Effector memory CD8-positive, alpha-beta T cell (primary cell): ENCODE data around the gene ZNF335.

Source experiments
- ATAC-seq: fragments of 150-1000 bp; cut with Tn5 transposase; replicated peaks from 2 replicates; pipeline ENCODE4 v1.10.0; 2021; ENCODE audit warnings: mild to moderate bottlenecking, moderate library complexity
- DNase-seq, 3 experiments: peaks; one replicate each; pipeline ENCODE4 v3.0.0; 2021
- H3K27ac Mint-ChIP-seq, 2 donors: one replicate each; pipeline ENCODE4 v1.8.0; 2022; ENCODE audit warnings: mild to moderate bottlenecking in 2 of 2, mixed read lengths in 2 of 2, moderate library complexity in 2 of 2
- H3K27me3 Mint-ChIP-seq, 2 donors: one replicate each; pipeline ENCODE4 v1.8.0; 2022; ENCODE audit warnings: mixed read lengths in 2 of 2
- H3K36me3 Mint-ChIP-seq: one replicate; pipeline ENCODE4 v1.8.0; 2022; ENCODE audit warnings: mild to moderate bottlenecking, moderate library complexity, mixed read lengths; ENCODE audit not compliant: insufficient read depth
- H3K4me1 Mint-ChIP-seq, 2 donors: one replicate each; pipeline ENCODE4 v1.8.0; 2022; ENCODE audit warnings: low read depth in 2 of 2, mixed read lengths in 2 of 2
- H3K4me3 Mint-ChIP-seq, 2 donors: one replicate each; pipeline ENCODE4 v1.8.0; 2022; ENCODE audit warnings: mild to moderate bottlenecking in 2 of 2, mixed read lengths in 2 of 2, moderate library complexity in 2 of 2
- H3K9me3 Mint-ChIP-seq, 2 donors: one replicate each; pipeline ENCODE4 v1.8.0; 2022; ENCODE audit warnings: mixed read lengths in 2 of 2

ZNF335 gene

DNA sequence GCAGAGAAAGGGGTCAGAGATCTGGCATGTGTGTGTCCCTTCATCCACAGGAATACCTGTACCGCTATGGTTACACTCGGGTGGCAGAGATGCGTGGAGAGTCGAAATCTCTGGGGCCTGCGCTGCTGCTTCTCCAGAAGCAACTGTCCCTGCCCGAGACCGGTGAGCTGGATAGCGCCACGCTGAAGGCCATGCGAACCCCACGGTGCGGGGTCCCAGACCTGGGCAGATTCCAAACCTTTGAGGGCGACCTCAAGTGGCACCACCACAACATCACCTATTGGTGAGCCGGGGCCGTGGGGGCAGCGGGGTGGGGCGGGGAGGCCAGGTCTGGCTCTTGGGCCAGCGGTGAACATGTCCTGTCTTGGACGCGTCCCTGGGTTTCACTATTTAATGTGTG is 37.8 kb upstream of the ZNF335 start:
- H3K27ac Mint-ChIP-seq = no peak overlapping the region
- ATAC-seq (no peak), DNase-seq (no peak)
- H3K4me1 Mint-ChIP-seq = peaks cover 64 to 71% of the 10 kb centered on the region in 2 donors
- H3K27me3 Mint-ChIP-seq = peaks cover 51 to 72% of the 10 kb centered on the region in 2 donors
- H3K36me3 Mint-ChIP-seq = peaks cover 16% of the 10 kb centered on the region
- no peaks in the 10 kb centered on the region for H3K9me3 Mint-ChIP-seq
- peak overlapping the region in 1 of 2 donors; percentile 14 for H3K4me3 Mint-ChIP-seq

DNA sequence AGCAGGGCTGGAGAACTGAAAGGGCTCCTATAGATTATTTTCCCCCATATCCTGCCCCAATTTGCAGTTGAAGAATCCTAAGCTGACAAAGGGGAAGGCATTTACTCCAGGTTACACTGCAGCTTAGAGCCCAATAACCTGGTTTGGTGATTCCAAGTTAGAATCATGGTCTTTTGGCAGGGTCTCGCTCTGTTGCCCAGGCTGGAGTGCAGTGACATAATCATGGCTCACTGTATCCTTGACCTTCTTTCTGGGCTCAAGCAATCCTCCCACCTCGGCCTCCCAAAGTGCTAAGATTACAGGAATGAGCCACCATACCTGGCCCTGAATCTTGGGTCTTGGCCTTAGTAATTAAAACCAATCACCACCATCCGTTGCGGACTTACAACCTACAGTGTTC is 35.7 kb upstream of the ZNF335 start:
- Mint-ChIP-seq H3K9me3 (no peaks in the 10 kb centered on the region), H3K4me3 (no peak overlapping the region), H3K27ac (peak overlapping the region; percentile 10 to 79), H3K27me3 (peaks cover 39 to 50% of the 10 kb centered on the region in 2 donors), H3K36me3 (peaks cover 9% of the 10 kb centered on the region), H3K4me1 (peaks cover 67 to 69% of the 10 kb centered on the region in 2 donors)
- DNase-seq (no peak), ATAC-seq (no peak)

DNA sequence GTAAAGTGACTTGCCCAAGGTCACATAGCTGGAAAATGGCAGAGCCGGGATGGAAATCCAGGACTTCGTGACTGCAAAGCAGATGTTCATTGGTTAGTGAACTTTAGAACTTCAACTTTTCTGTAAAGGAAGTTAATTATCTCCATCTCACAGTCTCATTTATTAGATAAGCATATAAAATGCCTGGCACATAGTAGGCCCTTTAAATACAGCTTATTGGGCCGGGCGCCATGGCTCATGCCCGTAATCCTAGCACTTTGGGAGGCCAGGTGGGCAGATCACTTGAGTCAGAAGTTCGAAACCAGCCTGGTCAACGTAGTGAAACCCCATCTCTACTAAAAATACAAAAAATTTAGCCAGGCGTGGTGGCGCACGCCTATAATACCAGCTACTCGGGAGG is 35.0 kb upstream of the ZNF335 start:
- DNase-seq = no peak
- peaks cover 63 to 69% of the 10 kb centered on the region in 2 donors for H3K4me1 Mint-ChIP-seq
- peaks cover 32 to 43% of the 10 kb centered on the region in 2 donors for H3K27me3 Mint-ChIP-seq
- H3K4me3 Mint-ChIP-seq = no peak overlapping the region
- H3K9me3 Mint-ChIP-seq = no peaks in the 10 kb centered on the region
- no peak for ATAC-seq
- H3K27ac Mint-ChIP-seq = no peak overlapping the region
- peaks cover 9% of the 10 kb centered on the region for H3K36me3 Mint-ChIP-seq

DNA sequence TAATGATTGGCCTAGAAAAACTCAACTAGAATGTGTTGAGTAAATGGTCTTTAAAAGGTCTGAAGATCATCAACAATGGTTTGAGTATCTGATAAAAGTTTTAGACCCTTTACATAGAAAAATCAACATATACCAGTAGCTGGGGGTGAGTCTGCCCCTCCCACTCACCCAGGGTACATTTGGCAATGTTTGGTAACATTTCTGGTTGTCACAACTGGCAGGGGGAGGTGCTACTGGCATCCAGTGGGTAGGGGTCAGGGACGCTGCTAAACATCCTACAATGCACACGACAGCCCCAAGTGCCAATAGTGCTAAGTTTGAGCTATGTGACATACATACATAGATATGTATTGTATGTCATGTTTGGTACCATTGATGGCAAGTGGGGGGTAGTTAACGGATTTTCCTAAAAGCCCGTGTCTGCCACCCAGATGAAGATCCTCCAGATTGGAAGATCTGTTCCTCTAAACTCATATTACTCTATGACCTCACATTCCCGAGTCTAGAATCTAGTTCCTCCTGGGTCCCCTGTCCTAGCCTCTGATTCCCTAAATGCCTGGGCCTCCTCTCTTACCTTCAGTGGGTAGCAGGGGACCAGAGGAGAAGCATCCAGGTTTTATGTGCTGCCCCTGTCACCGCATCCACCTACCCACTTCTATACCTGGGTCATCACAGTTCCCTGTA is 34.2 kb upstream of the ZNF335 start:
- DNase-seq = no peak
- no peak for ATAC-seq
- H3K36me3 Mint-ChIP-seq = peaks cover 9% of the 10 kb centered on the region
- peaks cover 24 to 35% of the 10 kb centered on the region in 2 donors for H3K27me3 Mint-ChIP-seq
- peak overlapping the region; percentile 71 to 88 for H3K27ac Mint-ChIP-seq
- no peaks in the 10 kb centered on the region for H3K9me3 Mint-ChIP-seq
- H3K4me3 Mint-ChIP-seq = peak overlapping the region; percentile 55 to 85
- H3K4me1 Mint-ChIP-seq = peaks cover 55 to 61% of the 10 kb centered on the region in 2 donors

- DNase-seq = peak; percentile 34 to 51 (median 45)
- H3K4me3 Mint-ChIP-seq = peak overlapping the region; percentile 79 to 85
- H3K9me3 Mint-ChIP-seq = no peaks in the 10 kb centered on the region
- peaks cover 50 to 56% of the 10 kb centered on the region in 2 donors for H3K4me1 Mint-ChIP-seq
- H3K27ac Mint-ChIP-seq = peak overlapping the region; percentile 78 to 88
- peak; percentile 77 for ATAC-seq
- peaks cover 12 to 23% of the 10 kb centered on the region in 2 donors for H3K27me3 Mint-ChIP-seq
- H3K36me3 Mint-ChIP-seq = peaks cover 3% of the 10 kb centered on the region
Measured at GRCh38 chr20:46004889-46005473, 33.0 kb upstream of the ZNF335 start.

DNA sequence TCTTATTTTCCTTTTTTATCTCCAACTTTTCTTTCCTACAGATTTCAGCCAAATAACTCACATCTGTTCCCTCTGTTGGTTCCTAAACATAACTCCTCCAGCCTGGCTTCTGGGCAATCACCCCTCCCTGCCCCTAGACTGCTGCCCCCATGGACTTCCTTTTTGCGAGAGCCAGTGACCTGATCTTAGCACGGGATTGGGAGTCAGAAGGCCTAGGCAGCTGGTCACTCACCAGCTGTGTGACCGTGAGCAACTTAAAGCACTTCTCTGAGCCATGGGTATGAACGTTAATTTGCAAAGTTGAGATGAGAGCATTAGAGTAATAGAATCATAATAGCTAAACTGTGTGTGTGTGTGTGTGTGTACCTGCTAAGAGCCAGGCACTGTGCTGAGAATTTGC is 32.2 kb upstream of the ZNF335 start:
- ATAC-seq (no peak), DNase-seq (no peak)
- peaks cover 6 to 19% of the 10 kb centered on the region in 2 donors for H3K27me3 Mint-ChIP-seq
- peak overlapping the region; percentile 78 to 88 for H3K27ac Mint-ChIP-seq
- H3K36me3 Mint-ChIP-seq = peaks cover 3% of the 10 kb centered on the region
- no peaks in the 10 kb centered on the region for H3K9me3 Mint-ChIP-seq
- peaks cover 45 to 51% of the 10 kb centered on the region in 2 donors for H3K4me1 Mint-ChIP-seq
- H3K4me3 Mint-ChIP-seq = peak overlapping the region; percentile 79 to 85

GRCh38 chr20:46002008-46002407 is 30.0 kb upstream of the ZNF335 start:
- no peak for DNase-seq
- no peaks in the 10 kb centered on the region for H3K36me3 Mint-ChIP-seq
- no peak overlapping the region for H3K4me3 Mint-ChIP-seq
- H3K9me3 Mint-ChIP-seq = no peaks in the 10 kb centered on the region
- H3K27ac Mint-ChIP-seq = no peak overlapping the region
- peaks cover 6 to 18% of the 10 kb centered on the region in 2 donors for H3K27me3 Mint-ChIP-seq
- H3K4me1 Mint-ChIP-seq = peaks cover 39 to 44% of the 10 kb centered on the region in 2 donors
- no peak for ATAC-seq

DNA sequence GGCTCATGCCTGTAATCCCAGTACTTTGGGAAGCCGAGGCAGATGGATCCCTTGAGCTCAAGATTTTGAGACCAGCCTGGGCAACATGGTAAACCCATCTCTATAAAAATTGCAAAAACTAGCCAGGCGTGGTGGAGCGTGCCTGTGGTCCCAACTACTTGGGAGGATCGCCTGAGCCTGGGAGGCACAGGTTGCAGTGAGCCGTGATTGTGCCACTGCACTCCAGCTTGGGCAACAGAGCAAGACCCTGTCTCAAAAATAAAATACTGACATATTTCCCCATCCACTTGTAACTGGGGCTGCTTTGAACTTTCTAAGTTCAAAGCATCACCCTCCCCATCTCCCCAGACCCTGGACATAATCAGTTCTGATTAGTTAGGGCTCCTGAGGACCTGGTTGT is 29.5 kb upstream of the ZNF335 start:
- H3K36me3 Mint-ChIP-seq = no peaks in the 10 kb centered on the region

GRCh38 chr20:46000262-46000996 is 28.4 kb upstream of the ZNF335 start:
- ATAC-seq (no peak), DNase-seq (no peak)
- H3K4me3 Mint-ChIP-seq = no peak overlapping the region
- peaks cover 6 to 22% of the 10 kb centered on the region in 2 donors for H3K27me3 Mint-ChIP-seq
- no peaks in the 10 kb centered on the region for H3K9me3 Mint-ChIP-seq
- H3K36me3 Mint-ChIP-seq = no peaks in the 10 kb centered on the region
- H3K4me1 Mint-ChIP-seq = peaks cover 30 to 37% of the 10 kb centered on the region in 2 donors
- H3K27ac Mint-ChIP-seq = no peak overlapping the region

More for the DNA sequence above, 29.5 kb upstream of the ZNF335 start:
- no peak for DNase-seq
- no peak overlapping the region for H3K4me3 Mint-ChIP-seq
- no peak overlapping the region for H3K27ac Mint-ChIP-seq
- ATAC-seq = no peak
- no peaks in the 10 kb centered on the region for H3K9me3 Mint-ChIP-seq
- peaks cover 6 to 22% of the 10 kb centered on the region in 2 donors for H3K27me3 Mint-ChIP-seq
- peaks cover 36 to 44% of the 10 kb centered on the region in 2 donors for H3K4me1 Mint-ChIP-seq

DNA sequence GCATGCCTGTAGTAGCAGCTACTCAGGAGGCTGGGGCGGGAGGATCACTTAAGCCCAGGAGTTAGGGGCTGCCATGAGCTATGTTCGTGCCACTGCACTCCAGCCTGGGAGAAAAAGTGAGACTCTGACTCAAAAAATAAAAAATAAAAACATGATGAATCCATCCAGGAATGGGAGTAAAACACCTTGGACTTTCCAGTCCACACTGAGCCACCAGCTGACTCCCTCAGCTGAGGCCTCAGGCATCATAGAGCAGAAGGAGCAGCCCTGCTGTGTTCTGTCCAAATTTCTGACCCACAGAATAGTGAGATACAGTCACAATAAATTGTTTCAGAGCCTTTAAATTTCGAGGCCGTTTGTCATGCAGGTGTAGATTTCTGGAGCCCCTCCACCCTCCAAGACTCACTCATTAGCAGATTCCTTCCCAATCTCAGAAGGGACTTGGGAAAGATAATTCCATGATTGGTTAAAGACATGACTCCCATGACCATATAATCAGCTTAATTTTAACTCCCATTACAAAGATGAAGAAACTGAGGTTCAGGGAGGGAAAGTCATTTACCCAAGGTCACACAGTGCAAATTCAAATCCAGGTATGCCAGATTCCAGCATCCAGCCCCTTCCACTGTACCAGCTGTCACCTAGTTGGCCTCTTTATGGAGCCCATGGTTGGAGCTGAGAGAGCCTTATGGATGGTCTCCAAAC is 27.7 kb upstream of the ZNF335 start:
- Mint-ChIP-seq H3K36me3 (no peaks in the 10 kb centered on the region), H3K4me1 (peaks cover 24 to 30% of the 10 kb centered on the region in 2 donors), H3K27ac (no peak overlapping the region), H3K27me3 (peaks cover 6 to 22% of the 10 kb centered on the region in 2 donors), H3K9me3 (no peaks in the 10 kb centered on the region), H3K4me3 (no peak overlapping the region)
- DNase-seq = no peak
- no peak for ATAC-seq

DNA sequence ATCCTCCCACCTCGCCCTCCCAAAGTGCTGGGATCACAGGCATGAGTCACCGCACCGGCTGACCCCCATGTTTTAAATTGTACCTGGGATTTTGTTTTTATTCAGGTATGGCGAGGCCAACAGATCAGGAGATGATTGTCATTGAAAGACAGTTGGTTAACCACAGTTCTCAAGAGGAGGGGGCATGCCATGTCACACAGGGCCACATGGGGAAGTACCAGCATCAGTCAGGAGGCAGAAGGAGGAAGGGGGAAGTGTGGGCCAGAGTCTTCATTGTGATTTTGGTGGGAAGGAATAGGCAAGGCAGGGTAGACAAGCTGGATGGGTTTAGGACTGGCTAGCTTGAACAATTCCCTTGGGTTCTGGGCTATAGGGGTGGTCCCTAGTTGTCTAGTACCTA is 26.8 kb upstream of the ZNF335 start:
- DNase-seq (no peak), ATAC-seq (peak; percentile 68)
- peaks cover 17 to 20% of the 10 kb centered on the region in 2 donors for H3K4me1 Mint-ChIP-seq
- no peaks in the 10 kb centered on the region for H3K36me3 Mint-ChIP-seq
- no peaks in the 10 kb centered on the region for H3K9me3 Mint-ChIP-seq
- H3K4me3 Mint-ChIP-seq = no peak overlapping the region
- H3K27me3 Mint-ChIP-seq = peaks cover 6 to 22% of the 10 kb centered on the region in 2 donors
- H3K27ac Mint-ChIP-seq = peak overlapping the region in 1 of 2 donors; percentile 5

DNA sequence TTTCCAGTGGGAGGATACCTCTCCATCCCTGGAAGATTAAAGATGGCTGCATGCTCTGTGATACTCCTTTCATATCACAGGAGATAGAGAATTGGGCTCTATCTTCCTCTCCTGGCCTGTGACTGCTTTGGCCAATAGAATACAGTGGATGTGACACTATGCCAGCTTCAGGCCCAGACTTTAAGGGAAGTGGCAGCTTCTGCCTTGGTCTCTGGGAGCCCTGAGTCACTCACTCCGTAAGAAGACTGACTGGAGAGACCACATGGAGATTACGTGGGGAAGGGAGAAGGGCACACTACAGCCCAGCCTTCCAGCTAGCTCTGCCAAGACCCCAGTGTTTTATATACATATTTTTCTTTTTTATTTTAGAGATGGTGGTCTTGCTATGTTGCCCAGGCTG is 26.3 kb upstream of the ZNF335 start:
- peak; percentile 40 for ATAC-seq
- DNase-seq = no peak
- peaks cover 15 to 18% of the 10 kb centered on the region in 2 donors for H3K4me1 Mint-ChIP-seq
- no peak overlapping the region for H3K4me3 Mint-ChIP-seq
- H3K36me3 Mint-ChIP-seq = no peaks in the 10 kb centered on the region
- H3K27ac Mint-ChIP-seq = peak overlapping the region in 1 of 2 donors; percentile 5
- H3K9me3 Mint-ChIP-seq = no peaks in the 10 kb centered on the region
- peaks cover 6 to 22% of the 10 kb centered on the region in 2 donors for H3K27me3 Mint-ChIP-seq

GRCh38 chr20:45997187-45997586 is 25.2 kb upstream of the ZNF335 start:
- ATAC-seq (no peak), DNase-seq (no peak)
- peaks cover 15 to 18% of the 10 kb centered on the region in 2 donors for H3K4me1 Mint-ChIP-seq
- peaks cover 11 to 22% of the 10 kb centered on the region in 2 donors for H3K27me3 Mint-ChIP-seq
- no peaks in the 10 kb centered on the region for H3K36me3 Mint-ChIP-seq
- H3K27ac Mint-ChIP-seq = peak overlapping the region in 1 of 2 donors; percentile 22
- no peaks in the 10 kb centered on the region for H3K9me3 Mint-ChIP-seq
- no peak overlapping the region for H3K4me3 Mint-ChIP-seq
